GM19240 (cell line): ENCODE data around the gene AK1.
"Not testable (repeated sequence)": the region's sequence is repeated elsewhere in the genome, so short reads cannot be mapped to it uniquely, and the experiment has no call there.

Experiments
- DNase-seq: peaks from one replicate; pipeline ENCODE4 v3.0.0; 2011; ENCODE audit warnings: low spot score; ENCODE audit not compliant: insufficient read length

The AK1 gene

DNA sequence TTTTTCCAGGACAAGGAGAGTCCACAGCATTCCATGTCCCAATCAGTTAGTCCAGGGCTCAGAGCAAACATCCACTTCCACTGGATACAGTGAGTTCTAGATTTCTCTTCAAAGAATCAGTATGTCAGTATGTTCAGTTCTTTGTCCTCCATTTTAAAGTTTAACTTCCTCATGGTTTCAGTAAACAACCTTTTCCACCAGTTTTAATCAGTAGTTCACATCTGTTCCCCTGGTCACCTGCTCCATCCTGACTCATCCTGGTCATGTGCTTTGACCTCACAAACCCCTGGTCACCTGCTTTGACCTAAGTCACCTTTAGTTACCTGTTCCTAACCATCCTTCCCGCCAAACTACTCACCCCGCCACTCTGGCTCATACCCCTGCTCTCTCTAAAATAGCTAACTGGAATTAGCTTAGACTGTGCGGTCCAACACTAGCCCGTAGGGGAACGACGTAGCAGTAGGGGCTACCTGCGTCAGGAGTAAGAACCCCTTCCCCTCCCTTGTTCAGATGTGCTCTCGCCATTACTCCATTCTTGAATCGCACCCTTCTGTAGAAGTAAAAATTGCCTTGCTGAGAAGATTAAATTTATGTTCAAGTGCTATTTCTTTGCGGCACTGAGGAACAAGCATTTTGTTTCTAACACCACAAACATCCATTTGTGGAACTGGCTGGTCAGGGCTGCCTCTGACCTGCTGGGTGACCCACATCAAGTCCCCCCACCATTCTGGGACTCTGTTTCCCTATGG lies 28.5 kb downstream of the AK1 start:
- DNase-seq = no peak

GRCh38 chr9:127847833-127848755 lies 29.4 kb downstream of the AK1 start:
- no peak for DNase-seq

GRCh38 chr9:127847178-127847510 lies 30.3 kb downstream of the AK1 start:
- no peak for DNase-seq

DNA sequence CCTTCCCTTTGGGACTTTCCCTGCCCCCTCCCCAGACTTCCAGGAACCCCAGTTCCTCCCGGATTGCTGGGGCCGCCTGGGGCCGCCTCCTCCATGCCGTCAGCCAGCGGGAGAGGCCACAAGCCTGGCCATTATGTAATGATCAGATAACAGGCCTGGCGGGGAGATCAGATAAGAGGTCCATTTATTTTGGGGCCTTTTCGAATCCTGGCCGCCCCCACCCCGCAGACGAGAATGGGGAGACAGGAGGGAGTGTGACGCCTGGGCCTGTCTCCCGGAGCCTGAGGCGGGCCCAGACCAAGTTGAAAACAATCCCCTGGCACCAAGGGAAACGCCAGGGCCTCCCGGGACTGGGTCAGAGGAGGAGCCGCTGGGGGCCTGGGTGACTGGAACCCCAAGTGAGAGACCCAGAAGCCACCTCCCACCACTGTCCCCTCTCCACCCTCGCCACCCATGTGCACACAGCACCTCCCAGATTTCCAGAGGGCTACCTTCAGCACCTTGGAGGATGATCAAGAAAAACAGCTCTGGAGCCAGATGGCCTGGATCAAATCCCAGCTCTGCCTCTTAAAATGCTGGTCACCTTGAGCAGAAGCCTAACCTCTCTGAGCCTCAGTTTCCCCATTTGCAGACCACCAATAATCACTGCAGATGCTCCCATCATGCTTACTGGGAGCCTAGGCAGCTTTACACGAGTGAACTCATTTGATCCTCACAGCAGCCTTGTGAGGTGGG lies 30.9 kb downstream of the AK1 start:
- no peak for DNase-seq

DNA sequence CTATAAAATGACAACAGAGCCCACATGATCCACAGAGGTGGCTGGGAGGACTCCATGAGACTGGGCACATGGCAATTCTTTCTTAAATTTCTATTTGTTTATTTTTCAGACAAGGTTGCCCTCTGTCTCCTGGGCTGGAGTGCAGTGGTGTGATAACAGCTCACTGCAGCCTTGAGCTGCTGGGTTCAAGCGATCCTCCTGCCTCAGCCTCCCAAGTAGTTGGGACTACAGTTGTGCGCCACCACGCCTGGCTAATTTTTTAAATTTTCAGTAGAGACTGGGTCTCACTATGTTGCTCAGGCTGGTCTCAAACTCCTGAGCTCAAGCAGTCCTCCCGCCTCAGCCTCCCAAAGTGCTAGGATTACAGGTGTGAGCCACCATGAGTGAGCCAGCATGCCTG lies 31.9 kb downstream of the AK1 start:
- not testable (repeated sequence) for DNase-seq

DNA sequence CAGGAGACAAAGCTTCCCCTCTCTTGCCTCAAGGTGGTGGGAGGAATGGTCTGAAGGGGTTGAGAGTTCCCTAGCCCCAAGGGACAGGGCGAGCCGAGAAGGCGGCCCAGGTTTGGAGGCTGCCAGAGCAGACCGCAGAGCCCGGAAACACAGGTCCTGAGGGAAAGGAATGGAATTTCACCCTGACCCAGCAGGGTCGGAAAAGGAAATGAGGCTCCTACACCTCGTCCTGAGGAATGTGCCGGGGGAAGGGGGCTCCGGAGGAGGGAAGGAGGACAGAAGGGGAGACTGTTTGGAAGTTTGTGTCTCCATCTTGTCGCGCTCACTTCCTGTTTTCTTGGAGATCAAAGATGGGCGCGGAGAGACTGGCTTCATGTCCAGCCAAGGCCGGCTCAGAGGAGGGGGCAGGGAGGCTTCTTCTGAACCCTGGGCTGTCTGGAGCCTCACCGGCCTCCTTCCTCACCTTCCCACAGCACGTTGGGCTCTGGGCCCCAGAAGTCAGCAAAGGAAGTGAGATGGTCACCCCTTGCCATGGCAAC lies 32.6 kb downstream of the AK1 start:
- DNase-seq = no peak

DNA sequence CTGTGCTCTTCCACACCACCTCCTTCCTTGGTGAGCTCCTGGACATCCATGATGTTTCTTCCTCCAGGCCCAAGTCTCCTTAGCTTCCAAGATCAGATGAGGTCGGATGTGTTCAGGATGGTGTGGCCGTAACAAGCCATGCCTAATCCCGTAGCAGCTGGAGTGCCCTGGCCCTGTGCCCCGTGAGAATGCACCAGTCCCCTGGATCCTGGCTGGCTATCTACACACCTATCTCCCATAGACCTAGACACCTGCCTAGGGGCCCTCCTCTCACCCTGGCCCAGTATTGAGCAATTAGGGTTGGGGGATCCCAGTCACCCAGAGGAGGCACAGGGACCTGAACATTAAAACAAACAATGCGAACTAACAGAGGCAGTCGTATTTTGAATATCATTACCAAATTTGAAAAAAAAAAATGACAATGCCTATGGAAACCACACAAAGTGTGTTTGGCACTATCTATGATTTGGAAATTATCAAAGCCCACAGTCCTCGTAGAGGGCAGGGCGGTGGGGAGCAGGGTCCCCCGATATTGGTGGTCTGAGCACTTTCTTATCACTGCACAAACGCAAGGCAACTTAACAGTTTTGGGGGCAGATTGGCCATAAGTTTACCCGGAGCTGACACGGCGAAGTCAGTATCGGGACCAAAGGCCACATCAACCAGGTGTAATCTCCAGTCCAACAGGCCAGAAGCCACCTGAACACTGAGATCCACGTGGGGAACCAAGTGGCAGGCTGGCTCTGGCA lies 36.2 kb downstream of the AK1 start:
- no peak for DNase-seq

DNA sequence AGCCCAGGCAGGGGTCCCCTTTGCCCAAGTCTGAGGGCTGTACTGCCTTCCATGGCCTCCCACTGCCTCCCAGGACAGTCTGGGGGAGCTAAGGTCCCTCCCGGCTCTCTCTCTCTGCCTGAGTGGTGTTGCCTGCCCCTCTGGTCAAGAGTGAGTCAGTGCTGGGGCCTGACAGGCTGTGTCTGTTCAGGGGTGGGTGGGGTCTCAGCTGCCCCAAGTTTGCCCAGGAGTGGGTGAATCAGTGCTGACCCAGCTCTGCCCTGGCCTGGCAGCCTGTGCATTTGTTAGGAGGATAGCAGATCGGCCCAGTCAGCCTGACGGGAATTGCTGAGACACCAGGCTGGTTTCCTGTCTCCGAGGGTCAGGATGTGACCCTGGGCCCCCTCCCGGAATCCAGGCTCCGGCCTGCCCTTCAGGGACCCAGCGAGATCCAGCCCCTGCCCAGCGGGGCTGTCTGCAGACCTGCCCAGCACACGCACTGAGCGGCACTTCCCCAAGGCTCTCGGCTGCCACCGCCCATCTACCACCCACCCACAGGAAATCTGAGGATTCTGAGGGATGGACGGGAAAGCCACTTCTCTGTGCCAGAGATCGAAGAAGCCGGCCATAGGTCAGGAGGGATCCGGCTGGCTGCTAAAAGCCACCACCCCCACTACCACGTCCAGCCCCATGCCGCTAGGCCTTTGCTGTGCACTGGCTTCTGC lies 38.9 kb downstream of the AK1 start:
- no peak for DNase-seq

DNA sequence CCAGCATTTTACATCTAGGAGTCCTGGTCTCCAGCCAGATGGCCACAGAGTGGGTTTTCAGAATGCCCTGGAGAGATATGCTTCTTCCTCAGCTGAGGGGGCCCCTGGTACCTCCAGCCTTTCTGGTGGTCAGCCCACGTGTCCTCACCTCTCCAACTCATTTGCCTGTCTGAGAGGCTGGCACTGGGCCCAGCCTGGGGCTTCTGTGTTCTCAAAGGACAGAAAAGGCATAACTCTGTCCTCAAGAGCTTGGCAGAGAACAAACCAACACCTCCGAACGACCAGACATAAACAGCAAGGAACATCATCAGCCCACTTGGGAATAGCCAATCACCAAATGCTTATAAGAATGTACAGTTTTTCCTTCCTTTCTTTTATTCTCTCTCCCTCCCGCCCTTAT lies 40.1 kb downstream of the AK1 start:
- no peak for DNase-seq

GRCh38 chr9:127836561-127836960 lies 40.9 kb downstream of the AK1 start:
- DNase-seq = not testable (repeated sequence)

- no peak for DNase-seq
These were observed 41.4 kb downstream of the AK1 start for GRCh38 chr9:127835991-127836516.

GRCh38 chr9:127833555-127833954 lies 43.9 kb downstream of the AK1 start:
- DNase-seq = no peak

- DNase-seq = no peak
These were observed 45.2 kb downstream of the AK1 start for GRCh38 chr9:127832248-127832647.

GRCh38 chr9:127829205-127829906 lies 48.1 kb downstream of the AK1 start:
- no peak for DNase-seq

DNA sequence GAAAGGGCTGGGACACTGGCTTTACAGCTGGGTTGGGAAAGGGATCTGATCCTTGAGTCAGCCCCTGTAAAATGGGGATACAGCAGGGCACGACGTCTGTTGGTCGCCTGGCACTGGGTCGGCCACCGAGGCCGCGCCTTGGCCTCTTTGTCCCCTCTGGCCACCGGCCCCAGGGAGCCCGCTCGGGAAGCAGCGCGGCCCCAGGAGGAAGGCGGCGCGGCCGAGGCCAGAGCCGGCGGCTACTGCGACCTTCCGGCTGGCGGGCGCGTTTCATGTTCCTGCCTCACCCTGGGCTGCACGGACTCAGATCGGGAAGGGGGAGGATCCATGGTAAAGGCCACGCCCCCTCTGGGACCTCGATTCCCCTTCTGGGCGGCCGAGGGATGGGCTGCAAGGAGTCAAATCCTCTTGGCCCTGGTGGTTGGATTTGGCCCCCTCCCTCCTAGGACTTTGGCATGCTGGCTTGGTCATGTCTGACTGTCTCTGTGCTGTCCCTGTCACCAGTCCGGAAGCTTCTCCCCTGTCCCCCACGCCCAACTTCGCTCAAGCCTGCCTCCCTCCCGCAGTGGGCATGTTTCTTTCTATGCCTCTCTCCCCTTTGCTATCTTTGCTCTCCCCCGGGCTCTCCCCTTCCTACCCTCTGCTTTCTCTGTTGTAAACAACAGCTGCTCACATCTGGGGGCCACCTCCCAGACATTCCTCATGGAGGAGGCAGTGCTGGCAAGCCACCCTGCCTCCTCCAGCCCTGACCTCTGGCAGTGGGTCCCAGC lies 49.0 kb downstream of the AK1 start:
- no peak for DNase-seq

DNA sequence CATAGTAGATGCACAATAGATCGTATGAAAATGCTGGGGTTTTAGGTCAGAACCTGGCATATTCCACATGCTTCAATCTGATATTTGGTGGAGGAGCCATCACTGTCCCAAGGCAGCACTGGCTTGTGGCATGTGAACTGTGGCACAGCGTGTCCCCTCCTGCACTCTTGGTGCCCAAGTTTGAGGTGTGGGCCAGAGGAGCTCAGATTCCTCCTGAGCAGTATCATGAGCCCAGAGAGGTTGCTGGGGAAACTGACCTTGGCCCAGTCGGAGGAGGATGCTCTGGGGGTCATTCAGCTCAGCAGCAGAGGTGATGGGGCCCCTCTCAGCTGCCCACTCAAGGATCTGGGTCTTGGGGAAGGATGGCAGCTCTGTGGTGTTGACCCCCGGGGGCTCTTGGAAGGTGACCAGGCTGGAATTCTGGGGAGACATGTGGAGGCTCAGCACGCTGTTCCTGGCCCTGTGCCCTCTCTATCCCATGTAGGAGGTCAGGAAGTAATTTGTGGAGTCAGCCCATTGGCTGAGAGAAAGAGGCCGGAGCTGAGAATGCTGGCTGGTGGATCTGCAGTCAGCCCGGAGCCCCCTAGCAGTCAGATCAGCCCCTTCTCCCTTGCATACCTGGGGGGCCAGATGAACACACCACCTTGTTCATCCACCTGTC lies 51.1 kb downstream of the AK1 start:
- no peak for DNase-seq

DNA sequence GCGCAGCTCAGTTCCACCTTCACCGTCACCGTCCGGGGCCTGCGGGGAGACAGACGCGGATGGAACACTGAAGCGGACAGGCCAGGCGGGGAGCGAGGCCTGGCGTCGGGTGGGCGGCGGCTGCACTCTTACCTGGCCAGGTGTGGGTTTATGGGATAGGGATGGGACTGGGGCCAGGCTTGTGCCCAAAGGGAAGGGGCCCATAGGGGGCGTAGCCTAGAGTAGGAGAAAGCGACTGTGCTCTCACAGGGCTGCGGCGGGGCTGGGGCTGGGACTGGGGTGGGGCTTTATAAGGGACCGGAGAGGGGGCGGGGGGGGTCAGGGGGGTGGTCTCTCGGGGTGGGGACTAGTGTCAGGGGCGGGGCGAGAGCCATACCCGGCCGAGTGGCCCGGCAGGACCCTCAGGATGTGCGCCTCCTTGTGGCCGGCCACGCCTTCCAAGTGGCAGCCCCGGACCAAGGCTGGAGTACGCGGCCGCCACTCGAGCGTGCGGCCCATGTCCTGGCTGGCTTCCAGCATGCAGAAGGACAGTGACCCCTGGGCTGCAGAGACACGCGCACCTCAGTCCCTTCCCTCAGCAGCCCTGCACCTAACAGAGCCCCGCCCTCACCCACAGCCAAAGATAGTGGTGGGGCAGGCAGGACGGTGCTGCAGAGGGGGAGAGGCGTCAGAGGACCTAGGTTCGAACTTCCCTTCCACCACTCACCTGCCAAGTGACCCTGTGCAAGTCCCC lies 52.0 kb downstream of the AK1 start:
- no peak for DNase-seq

GRCh38 chr9:127822108-127822507 lies 55.4 kb downstream of the AK1 start:
- no peak for DNase-seq
